ENCODE results near the gene MS4A7. TPM values are rescaled to one million over a fixed set of nuclear protein-coding genes. Genes with fewer than 3 reads are reported as not detected.

The MS4A7 gene
- polyA plus RNA-seq (2012; ENCODE audit: insufficient read length, low read depth), result not detected

DNA sequence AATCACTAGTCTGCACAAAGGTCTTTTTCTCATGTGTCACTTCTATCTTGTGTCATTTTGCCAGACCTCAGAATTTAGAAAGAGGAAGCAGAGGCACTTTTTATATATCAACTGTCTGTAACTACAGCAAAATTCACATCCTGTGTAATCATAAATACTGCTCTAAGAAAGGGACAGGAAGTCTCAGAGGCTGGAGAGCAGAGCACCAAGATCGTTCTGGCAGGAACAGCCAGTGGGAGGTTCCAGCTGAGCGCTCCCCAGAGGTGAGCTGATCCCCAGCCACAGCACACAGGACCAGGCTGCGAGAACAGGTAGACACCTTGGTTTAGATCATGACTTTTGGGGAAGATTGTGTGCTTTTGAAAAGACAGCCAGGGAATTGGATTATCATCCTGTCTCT, at the start of gene MS4A7:
Gene MS4A7 (plus strand): TSS at position 179 of the 400 bp plus-strand sequence. CDS start 4,610 bp downstream, outside the sequence.
- TF ChIP-seq POLR2AphosphoS5 (IDR thresholded peaks at IDR 0.05; ENCODE audit: low read depth, low read length) (no peak), SIN3A (IDR thresholded peaks at IDR 0.05; ENCODE audit: borderline replicate concordance, insufficient read depth, low read length) (no peak), REST (IDR thresholded peaks at IDR 0.05; ENCODE audit: insufficient read depth in 1 of 2, low read depth in 2 of 2, low read length in 2 of 2) (no peak), FOXP2 (optimal IDR thresholded peaks at IDR 0.05; ENCODE audit: borderline replicate concordance, extremely low read depth, extremely low read length, insufficient read depth) (no peak), TAF1 (IDR thresholded peaks at IDR 0.05; ENCODE audit: borderline replicate concordance, insufficient read depth, low read length) (no peak)

- no peak for TF ChIP-seq REST (IDR thresholded peaks at IDR 0.05; ENCODE audit: insufficient read depth in 1 of 2, low read depth in 2 of 2, low read length in 2 of 2)
- no peak for TF ChIP-seq FOXP2 (optimal IDR thresholded peaks at IDR 0.05; ENCODE audit: borderline replicate concordance, extremely low read depth, extremely low read length, insufficient read depth)
- no peak for TF ChIP-seq SIN3A (IDR thresholded peaks at IDR 0.05; ENCODE audit: borderline replicate concordance, insufficient read depth, low read length)
- TF ChIP-seq POLR2AphosphoS5 (IDR thresholded peaks at IDR 0.05; ENCODE audit: low read depth, low read length), result no peak
- no peak for TF ChIP-seq TAF1 (IDR thresholded peaks at IDR 0.05; ENCODE audit: borderline replicate concordance, insufficient read depth, low read length)
These were observed 45.5 kb upstream of the MS4A7 start for GRCh38 chr11:60332846-60333245.

DNA sequence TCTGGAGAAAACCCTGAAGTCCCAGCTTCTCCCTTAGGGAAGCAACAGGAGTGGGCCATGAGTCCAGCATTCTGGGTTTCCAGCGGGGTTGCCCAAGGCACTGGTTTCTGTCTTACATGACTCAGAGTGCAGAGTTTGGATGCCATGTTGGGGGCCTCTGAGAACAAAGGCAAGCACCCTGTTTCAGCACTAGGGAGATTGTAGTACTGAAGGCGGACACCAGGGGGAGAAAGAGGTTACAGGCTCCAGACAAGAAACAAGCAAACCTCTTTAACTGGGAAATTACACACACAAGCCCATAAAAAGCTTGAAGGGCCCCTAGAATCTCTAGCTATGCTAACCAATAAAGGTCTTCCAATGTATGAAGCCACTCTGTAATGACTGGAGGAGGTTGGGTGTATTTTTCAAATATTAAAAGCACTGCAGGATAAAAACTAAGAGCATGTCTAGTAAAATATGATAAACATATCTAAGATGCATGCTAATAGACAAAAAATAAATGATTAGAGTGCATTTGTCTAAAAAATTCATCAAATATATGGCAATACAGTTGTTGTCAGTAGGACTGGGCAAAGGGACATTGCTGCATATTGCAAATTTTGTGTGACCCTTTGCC, 44.2 kb upstream of the MS4A7 start:
- TF ChIP-seq POLR2AphosphoS5 (IDR thresholded peaks at IDR 0.05; ENCODE audit: low read depth, low read length) (no peak), TAF1 (IDR thresholded peaks at IDR 0.05; ENCODE audit: borderline replicate concordance, insufficient read depth, low read length) (no peak), FOXP2 (optimal IDR thresholded peaks at IDR 0.05; ENCODE audit: borderline replicate concordance, extremely low read depth, extremely low read length, insufficient read depth) (no peak), SIN3A (IDR thresholded peaks at IDR 0.05; ENCODE audit: borderline replicate concordance, insufficient read depth, low read length) (no peak), REST (IDR thresholded peaks at IDR 0.05; ENCODE audit: insufficient read depth in 1 of 2, low read depth in 2 of 2, low read length in 2 of 2) (no peak)

DNA sequence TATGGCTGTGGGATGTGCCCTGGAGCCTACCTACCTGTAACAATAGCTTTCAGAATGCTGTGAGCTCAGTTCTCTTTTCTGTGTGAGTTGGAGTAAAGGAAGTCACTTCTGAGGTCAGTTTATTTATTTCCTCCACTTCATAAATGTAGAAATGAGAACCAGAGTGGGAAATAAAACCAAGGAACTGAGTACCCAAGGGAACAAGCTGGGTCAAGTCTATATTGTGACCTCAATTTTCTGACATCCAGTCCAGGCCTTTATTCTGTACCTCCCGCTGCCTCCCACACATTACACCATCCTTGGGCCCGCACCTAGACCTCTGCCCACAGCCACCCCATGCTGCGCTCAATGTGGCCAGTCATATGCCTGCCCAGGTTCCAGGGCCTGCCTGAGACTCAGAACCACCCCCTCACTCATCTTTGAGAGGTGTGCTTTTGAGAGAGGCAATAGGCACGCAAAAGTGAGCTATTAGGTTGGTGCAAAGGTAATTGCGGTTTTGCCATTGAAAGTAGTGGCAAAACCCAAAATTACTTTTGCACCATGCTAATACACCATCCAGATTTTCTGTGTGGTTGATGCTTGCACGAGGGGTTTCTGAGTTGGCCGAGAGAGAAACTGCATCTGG, 41.5 kb upstream of the MS4A7 start:
- TF ChIP-seq TAF1 (IDR thresholded peaks at IDR 0.05; ENCODE audit: borderline replicate concordance, insufficient read depth, low read length), result no peak

GRCh38 chr11:60338053-60338452, 40.3 kb upstream of the MS4A7 start:
- TF ChIP-seq SIN3A (IDR thresholded peaks at IDR 0.05; ENCODE audit: borderline replicate concordance, insufficient read depth, low read length), result no peak
- no peak for TF ChIP-seq TAF1 (IDR thresholded peaks at IDR 0.05; ENCODE audit: borderline replicate concordance, insufficient read depth, low read length)
- TF ChIP-seq FOXP2 (optimal IDR thresholded peaks at IDR 0.05; ENCODE audit: borderline replicate concordance, extremely low read depth, extremely low read length, insufficient read depth), result no peak
- no peak for TF ChIP-seq REST (IDR thresholded peaks at IDR 0.05; ENCODE audit: insufficient read depth in 1 of 2, low read depth in 2 of 2, low read length in 2 of 2)
- TF ChIP-seq POLR2AphosphoS5 (IDR thresholded peaks at IDR 0.05; ENCODE audit: low read depth, low read length), result no peak

Data from PFSK-1 (cell line).